A673 (cell line): ENCODE data around the gene PFKFB2. TPM values are rescaled to one million over a fixed set of nuclear protein-coding genes. Genes with fewer than 3 reads are reported as not detected.

Experiments
- BruUV-seq: library from RNA; stranded (reverse); fragments of 400-500 nt; replicated peaks from 2 replicates; lab custom pipeline; 2021; lab: Mats Ljungman, UMichigan
- CTCF ChIA-PET: fragments of 300-600 bp; sonication (Branson Sonifier 250); formaldehyde crosslinking; loops from one replicate; lab custom pipeline; 2022; ENCODE audit warnings: antibody characterized with exemption; lab: Charles Lee
- POLR2A ChIA-PET: fragments of 300-600 bp; sonication (Branson Sonifier 250); formaldehyde crosslinking; loops from one replicate; lab custom pipeline; 2022; ENCODE audit warnings: antibody characterized with exemption; ENCODE audit not compliant: low non-redundant PET; lab: Charles Lee
- DNase-seq: peaks from one replicate; pipeline ENCODE4 v3.0.0-alpha.2; 2015; ENCODE audit warnings: low spot score
- H3K27ac ChIP-seq: fragments of 200-600 bp; sonication (generic); 2 replicates; pipeline ENCODE4 v1.5.1; 2016; ENCODE audit warnings: mixed run types, low read depth, mild to moderate bottlenecking, mixed read lengths, antibody characterized with exemption, low read length; ENCODE audit not compliant: poor library complexity, severe bottlenecking
- H3K27me3 ChIP-seq: fragments of 200-600 bp; sonication (generic); replicated peaks from 2 replicates; pipeline ENCODE4 v1.6.1; 2017; ENCODE audit warnings: mixed run types, low read depth, mild to moderate bottlenecking, mixed read lengths, antibody characterized with exemption, low read length; ENCODE audit not compliant: insufficient read depth, poor library complexity
- H3K36me3 ChIP-seq: fragments of 200-600 bp; sonication (generic); 2 replicates; pipeline ENCODE4 v1.6.1; 2016; ENCODE audit warnings: mixed run types, mild to moderate bottlenecking, mixed read lengths, antibody characterized with exemption, low read length; ENCODE audit not compliant: insufficient read depth, poor library complexity, severe bottlenecking
- H3K4me1 ChIP-seq: fragments of 200-600 bp; sonication (generic); 2 replicates; pipeline ENCODE4 v1.6.1; 2017; ENCODE audit warnings: mixed run types, mild to moderate bottlenecking, mixed read lengths, antibody characterized with exemption, low read length; ENCODE audit not compliant: insufficient read depth, poor library complexity, severe bottlenecking
- H3K4me3 ChIP-seq: fragments of 200-600 bp; sonication (generic); 2 replicates; pipeline ENCODE4 v1.5.1; 2016; ENCODE audit warnings: low read depth, mixed run types, mild to moderate bottlenecking, mixed read lengths, low read length; ENCODE audit not compliant: poor library complexity, severe bottlenecking
- H3K9me3 ChIP-seq: fragments of 200-600 bp; sonication (generic); 2 replicates; pipeline ENCODE4 v1.6.1; 2016; ENCODE audit warnings: mixed run types, low read depth, mild to moderate bottlenecking, mixed read lengths, antibody characterized with exemption, low read length; ENCODE audit not compliant: poor library complexity, severe bottlenecking
- EZH2 ChIP-seq: fragments of 200-600 bp; sonication (generic); IDR thresholded peaks from 2 replicates; pipeline ENCODE4 v1.6.1; 2017; ENCODE audit warnings: borderline replicate concordance, low read depth, mild to moderate bottlenecking, mixed read lengths, antibody characterized with exemption, low read length; ENCODE audit not compliant: poor library complexity, severe bottlenecking
- intact Hi-C: fragments of 100-400 bp; cut with micrococcal nuclease; formaldehyde crosslinking; loops from one replicate; pipeline ENCODE4 v1.10.0; 2022; ENCODE audit not compliant: unreplicated experiment
- total RNA-seq: library from RNA; stranded (reverse); gene quantifications from 2 replicates; pipeline ENCODE4 v1.2.3, GENCODE V29; 2021
- TF ChIP-seq, protein P1 (sequence below): fragments of 300-800, 200-600 bp; sonication (generic); conservative IDR thresholded peaks from 2 replicates; pipeline ENCODE4 v1.5.1; 2017; ENCODE audit warnings: low read depth, mild to moderate bottlenecking, antibody characterized with exemption, low read length, moderate library complexity, mixed read lengths

The PFKFB2 gene
- total RNA-seq, 1 experiment from 2014 or later: 7.6 TPM

DNA sequence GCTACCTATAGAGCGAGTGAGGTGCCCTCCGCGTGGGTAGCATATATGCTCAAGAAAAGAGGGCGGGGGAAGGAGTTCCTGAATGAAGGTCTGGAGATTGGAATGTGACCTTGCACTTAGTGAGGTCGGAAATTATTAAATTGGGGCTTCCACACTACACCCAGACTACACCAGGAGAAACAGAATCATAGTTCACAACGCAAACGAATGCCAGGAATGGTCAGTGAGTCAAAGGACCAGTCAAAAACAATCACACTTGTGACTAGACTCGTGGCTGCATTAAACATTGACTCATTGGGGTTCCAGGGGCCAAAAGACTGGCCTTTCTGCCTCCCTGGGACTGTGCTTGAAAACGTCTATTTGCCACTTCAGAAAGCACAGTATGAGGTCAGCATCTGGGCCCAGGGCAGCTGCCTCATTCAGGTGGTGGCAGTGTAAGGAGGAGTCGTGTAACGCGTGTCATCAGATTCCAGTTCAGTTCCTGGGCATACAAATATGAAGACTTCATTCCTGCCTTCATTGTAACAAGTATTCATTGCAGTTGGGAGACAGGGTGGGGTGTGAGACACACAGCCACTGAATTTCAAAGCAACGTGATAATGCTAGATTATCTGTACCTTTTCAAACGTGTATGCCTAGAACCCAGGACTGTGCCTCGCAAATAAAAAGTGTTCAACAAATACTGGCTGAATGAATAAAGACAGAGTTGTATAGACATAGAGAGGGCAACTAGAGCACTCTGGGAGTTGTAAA lies 1.7 kb upstream of the PFKFB2 start, which contains the start of gene YOD1:
TSS of gene YOD1 (minus strand) at position 18 of the 753 bp plus-strand sequence. CDS start 178 bp downstream, outside the sequence.
- Histone ChIP-seq H3K27me3 (no peaks in the 10 kb centered on the region), H3K36me3 (peaks cover 27% of the 10 kb centered on the region), H3K4me3 (peak within 1 kb of the TSS; percentile 82), H3K4me1 (peaks cover 18% of the 10 kb centered on the region), H3K9me3 (no peaks in the 10 kb centered on the region), H3K27ac (peak within 1 kb of the TSS; percentile 79)
- ChIA-PET POLR2A (no interaction called here), CTCF (no interaction called here)
- intact Hi-C loops: no loop called here
- TF ChIP-seq, protein P1, sequence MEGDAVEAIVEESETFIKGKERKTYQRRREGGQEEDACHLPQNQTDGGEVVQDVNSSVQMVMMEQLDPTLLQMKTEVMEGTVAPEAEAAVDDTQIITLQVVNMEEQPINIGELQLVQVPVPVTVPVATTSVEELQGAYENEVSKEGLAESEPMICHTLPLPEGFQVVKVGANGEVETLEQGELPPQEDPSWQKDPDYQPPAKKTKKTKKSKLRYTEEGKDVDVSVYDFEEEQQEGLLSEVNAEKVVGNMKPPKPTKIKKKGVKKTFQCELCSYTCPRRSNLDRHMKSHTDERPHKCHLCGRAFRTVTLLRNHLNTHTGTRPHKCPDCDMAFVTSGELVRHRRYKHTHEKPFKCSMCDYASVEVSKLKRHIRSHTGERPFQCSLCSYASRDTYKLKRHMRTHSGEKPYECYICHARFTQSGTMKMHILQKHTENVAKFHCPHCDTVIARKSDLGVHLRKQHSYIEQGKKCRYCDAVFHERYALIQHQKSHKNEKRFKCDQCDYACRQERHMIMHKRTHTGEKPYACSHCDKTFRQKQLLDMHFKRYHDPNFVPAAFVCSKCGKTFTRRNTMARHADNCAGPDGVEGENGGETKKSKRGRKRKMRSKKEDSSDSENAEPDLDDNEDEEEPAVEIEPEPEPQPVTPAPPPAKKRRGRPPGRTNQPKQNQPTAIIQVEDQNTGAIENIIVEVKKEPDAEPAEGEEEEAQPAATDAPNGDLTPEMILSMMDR: no peak
- TF ChIP-seq EZH2: no peak
- no TSS peak for BruUV-seq
- no peak for DNase-seq

DNA sequence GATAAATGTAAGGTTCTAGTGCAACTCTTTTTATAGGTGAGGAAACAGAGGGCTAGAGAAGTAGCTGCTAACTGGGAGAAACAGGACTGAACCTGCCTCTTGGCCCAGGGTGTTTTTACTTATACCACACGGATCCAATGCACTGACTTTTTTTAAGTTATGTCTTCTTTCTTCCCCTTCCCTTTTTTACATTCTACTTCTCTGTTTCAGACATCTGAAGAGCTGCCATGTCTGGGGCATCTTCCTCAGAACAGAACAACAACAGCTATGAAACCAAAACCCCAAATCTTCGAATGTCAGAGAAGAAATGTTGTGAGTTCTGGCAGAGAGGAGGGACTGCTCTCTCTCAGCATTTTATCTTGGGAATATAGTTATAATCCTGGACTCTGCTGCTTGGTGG lies 1.4 kb downstream of the PFKFB2 start:
- Histone ChIP-seq H3K4me3 (no peak overlapping the region), H3K36me3 (peaks cover under 1% of the 10 kb centered on the region), H3K27ac (no peak overlapping the region), H3K4me1 (peaks cover 17% of the 10 kb centered on the region), H3K9me3 (no peaks in the 10 kb centered on the region), H3K27me3 (no peaks in the 10 kb centered on the region)
- ChIA-PET POLR2A (no interaction called here), CTCF (no interaction called here)
- TF ChIP-seq EZH2: no peak
- TF ChIP-seq, protein P1: no peak
- no peak for DNase-seq
- intact Hi-C loops: no loop called here
- BruUV-seq: no TSS peak

DNA sequence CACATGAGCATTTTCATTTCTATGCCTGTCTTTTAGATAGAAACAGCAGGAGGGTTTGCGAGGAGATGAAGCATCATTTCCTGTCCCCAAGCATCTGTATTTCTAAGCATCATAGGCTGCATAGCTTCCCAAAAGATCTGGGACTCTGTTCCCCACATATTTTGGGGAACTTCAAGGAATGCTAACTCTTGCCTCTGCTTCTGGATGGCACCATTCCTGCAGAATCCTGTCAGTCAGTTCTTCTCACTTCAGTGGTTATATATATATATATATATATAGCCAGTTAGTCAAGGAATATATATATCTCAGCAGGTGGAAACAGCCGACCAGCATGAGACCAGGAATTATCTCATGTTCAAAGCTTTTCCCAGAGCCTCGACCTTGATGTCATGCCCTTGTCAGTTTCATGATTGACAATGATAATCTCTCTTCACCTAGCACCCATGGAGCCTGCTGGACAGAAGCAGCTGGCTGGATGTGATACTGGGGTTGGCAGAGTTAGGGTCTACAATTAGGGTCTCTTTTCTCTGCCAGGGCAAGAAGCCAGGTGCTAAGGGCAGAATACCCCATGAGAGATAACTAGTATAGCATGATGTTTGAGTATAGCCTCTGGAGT lies 2.4 kb downstream of the PFKFB2 start:
- CTCF ChIA-PET: no interaction called here
- Histone ChIP-seq H3K36me3 (no peaks in the 10 kb centered on the region), H3K4me1 (peaks cover 14% of the 10 kb centered on the region), H3K9me3 (no peaks in the 10 kb centered on the region), H3K27me3 (no peaks in the 10 kb centered on the region), H3K4me3 (no peak overlapping the region), H3K27ac (no peak overlapping the region)
- no TSS peak for BruUV-seq
- intact Hi-C loops: no loop called here
- no peak for TF ChIP-seq EZH2
- TF ChIP-seq, protein P1: no peak
- POLR2A ChIA-PET: no interaction called here
- no peak for DNase-seq
